Thymus (tissue), 11 donors: ENCODE measurements around the gene RPL23. TPM values are rescaled to one million over a fixed set of nuclear protein-coding genes. Genes with fewer than 3 reads are reported as not detected.

ENCODE experiments used
- DNase-seq, 9 donors: peaks; one replicate each; pipeline ENCODE4 v3.0.0-alpha.2; 2013; ENCODE audit warnings: low spot score in 9 of 9, low read depth in 6 of 9, missing footprints in 1 of 9
- H3K27ac ChIP-seq, 2 donors: one replicate each; pipeline ENCODE4 v1.5.1; 2013; ENCODE audit warnings: control low read depth in 1 of 2, low read depth in 1 of 2, low read length in 1 of 2, mild to moderate bottlenecking in 1 of 2, moderate library complexity in 1 of 2
- H3K27me3 ChIP-seq, 2 donors: one replicate each; pipeline ENCODE4 v1.5.1; 2013; ENCODE audit warnings: low read length in 1 of 2; ENCODE audit not compliant: control insufficient read depth in 2 of 2, insufficient read depth in 1 of 2
- H3K36me3 ChIP-seq, 2 donors: one replicate each; pipeline ENCODE4 v1.5.1; 2013; ENCODE audit warnings: low read length in 1 of 2, mild to moderate bottlenecking in 1 of 2, moderate library complexity in 1 of 2; ENCODE audit not compliant: control insufficient read depth in 2 of 2, insufficient read depth in 2 of 2
- H3K4me1 ChIP-seq, 2 donors: one replicate each; pipeline ENCODE4 v1.5.1; 2013; ENCODE audit warnings: low read length in 2 of 2; ENCODE audit not compliant: control insufficient read depth in 2 of 2, insufficient read depth in 2 of 2
- H3K4me3 ChIP-seq, 2 donors: one replicate each; pipeline ENCODE4 v1.5.1; 2013; ENCODE audit warnings: low read length in 2 of 2, control low read depth in 1 of 2, mild to moderate bottlenecking in 1 of 2
- H3K9me3 ChIP-seq, 2 donors: one replicate each; pipeline ENCODE4 v1.5.1; 2013; ENCODE audit warnings: low read length in 1 of 2, mild to moderate bottlenecking in 1 of 2; ENCODE audit not compliant: control insufficient read depth in 2 of 2, insufficient read depth in 1 of 2
- WGBS: extraction: QIAGEN DNeasy Blood & Tissue Kit; methylation state at CpG from one replicate; pipeline ENCODE4 v1.1.7; 2013; 5-methylcytosine and 5-hydroxymethylcytosine counted together
- polyA plus RNA-seq: library from polyadenylated mRNA; stranded (reverse); fragments of 200-250 nt; gene quantifications from one replicate; pipeline ENCODE4 v1.2.3, GENCODE V29; 2013
- total RNA-seq: library from RNA; stranded (reverse); fragments of 120-200 nt; gene quantifications from one replicate; pipeline ENCODE4 v1.2.4, GENCODE V29; 2013
- donor health status: healthy.

RPL23 gene
- total and polyA plus RNA-seq, 2 donors: 3,220 to 4,550 TPM

- no peak overlapping the region for H3K27ac ChIP-seq
- 88% methylated on average over 13 of the region's 13 CpGs for WGBS
- peaks cover 20 to 26% of the 10 kb centered on the region in 2 donors for H3K36me3 ChIP-seq
- no peak overlapping the region for H3K4me3 ChIP-seq
- DNase-seq: no peak
- H3K4me1 ChIP-seq: no peaks in the 10 kb centered on the region
- H3K9me3 ChIP-seq: peaks cover 0 to 2% of the 10 kb centered on the region in 2 donors
- no peaks in the 10 kb centered on the region for H3K27me3 ChIP-seq
Measured at GRCh38 chr17:38844261-38844757, 9.2 kb downstream of the RPL23 start.

GRCh38 chr17:38825762-38826247, 27.7 kb downstream of the RPL23 start:
- no peak for DNase-seq

GRCh38 chr17:38824899-38825761, 28.4 kb downstream of the RPL23 start, which contains the start of gene CWC25:
TSS of gene CWC25 (minus strand) at chr17:38825321. CDS start at chr17:38825183, 138 bp downstream.
- Histone ChIP-seq H3K27ac (peak within 1 kb of the TSS; percentile 96 to 99), H3K27me3 (no peaks in the 10 kb centered on the region), H3K36me3 (peaks cover 17 to 20% of the 10 kb centered on the region in 2 donors), H3K4me3 (peak within 1 kb of the TSS; percentile 88 to 96), H3K4me1 (peaks cover 9 to 22% of the 10 kb centered on the region in 2 donors), H3K9me3 (no peaks in the 10 kb centered on the region)
- 2% methylated on average over 55 of the region's 55 CpGs for WGBS
- DNase-seq: peak; percentile 94 to 100 (median 98)

More at GRCh38 chr17:38825762-38826247, 27.7 kb downstream of the RPL23 start:
- Histone ChIP-seq H3K27me3 (no peaks in the 10 kb centered on the region), H3K4me1 (peaks cover 9 to 22% of the 10 kb centered on the region in 2 donors), H3K9me3 (no peaks in the 10 kb centered on the region), H3K36me3 (peaks cover 11 to 13% of the 10 kb centered on the region in 2 donors), H3K4me3 (peak overlapping the region; percentile 88 to 96), H3K27ac (peak overlapping the region; percentile 96 to 99)
- 96% methylated on average over 17 of the region's 17 CpGs for WGBS

GRCh38 chr17:38815576-38816193, 37.8 kb downstream of the RPL23 start:
- 90% methylated on average over 8 of the region's 8 CpGs for WGBS
- Histone ChIP-seq H3K27me3 (no peaks in the 10 kb centered on the region), H3K4me1 (no peaks in the 10 kb centered on the region), H3K27ac (no peak overlapping the region), H3K36me3 (peaks cover 54 to 64% of the 10 kb centered on the region in 2 donors), H3K9me3 (no peaks in the 10 kb centered on the region), H3K4me3 (no peak overlapping the region)
- DNase-seq: no peak

- no peak for DNase-seq
- no peak overlapping the region for H3K4me3 ChIP-seq
- no peaks in the 10 kb centered on the region for H3K9me3 ChIP-seq
- 98% methylated on average over 7 of the region's 7 CpGs for WGBS
- no peaks in the 10 kb centered on the region for H3K27me3 ChIP-seq
- H3K36me3 ChIP-seq: peaks cover 77 to 95% of the 10 kb centered on the region in 2 donors
- H3K4me1 ChIP-seq: no peaks in the 10 kb centered on the region
- H3K27ac ChIP-seq: no peak overlapping the region
Measured at GRCh38 chr17:38809828-38810227, 43.7 kb downstream of the RPL23 start.

GRCh38 chr17:38800237-38800760, 53.2 kb downstream of the RPL23 start:
- WGBS: 28% methylated on average over 14 of the region's 14 CpGs
- Histone ChIP-seq H3K4me1 (peaks cover 12 to 26% of the 10 kb centered on the region in 2 donors), H3K9me3 (no peaks in the 10 kb centered on the region), H3K27me3 (no peaks in the 10 kb centered on the region), H3K27ac (peak overlapping the region in 1 of 2 donors; percentile 83), H3K36me3 (peaks cover 24 to 37% of the 10 kb centered on the region in 2 donors), H3K4me3 (peak overlapping the region; percentile 84 to 86)
- DNase-seq: no peak

- peak within 1 kb of the TSS; percentile 83 to 93 for H3K27ac ChIP-seq
- H3K27me3 ChIP-seq: no peaks in the 10 kb centered on the region
- WGBS: under 1% methylated on average over 76 of the region's 76 CpGs
- peaks cover 19 to 34% of the 10 kb centered on the region in 2 donors for H3K36me3 ChIP-seq
- H3K9me3 ChIP-seq: no peaks in the 10 kb centered on the region
- peak within 1 kb of the TSS; percentile 84 to 86 for H3K4me3 ChIP-seq
- DNase-seq: peak; percentile 51 to 90 (median 77)
- H3K4me1 ChIP-seq: peaks cover 12 to 26% of the 10 kb centered on the region in 2 donors
Measured at GRCh38 chr17:38799501-38800236, 53.9 kb downstream of the RPL23 start, which contains the start of gene PIP4K2B. TSS of gene PIP4K2B (minus strand) at chr17:38799556. CDS start at chr17:38799424, 132 bp downstream.
